ENCODE measurements around the gene VENTX.
A peak's percentile ranks its signal among the peaks of the same experiment; 100 is the strongest.

The VENTX gene

DNA sequence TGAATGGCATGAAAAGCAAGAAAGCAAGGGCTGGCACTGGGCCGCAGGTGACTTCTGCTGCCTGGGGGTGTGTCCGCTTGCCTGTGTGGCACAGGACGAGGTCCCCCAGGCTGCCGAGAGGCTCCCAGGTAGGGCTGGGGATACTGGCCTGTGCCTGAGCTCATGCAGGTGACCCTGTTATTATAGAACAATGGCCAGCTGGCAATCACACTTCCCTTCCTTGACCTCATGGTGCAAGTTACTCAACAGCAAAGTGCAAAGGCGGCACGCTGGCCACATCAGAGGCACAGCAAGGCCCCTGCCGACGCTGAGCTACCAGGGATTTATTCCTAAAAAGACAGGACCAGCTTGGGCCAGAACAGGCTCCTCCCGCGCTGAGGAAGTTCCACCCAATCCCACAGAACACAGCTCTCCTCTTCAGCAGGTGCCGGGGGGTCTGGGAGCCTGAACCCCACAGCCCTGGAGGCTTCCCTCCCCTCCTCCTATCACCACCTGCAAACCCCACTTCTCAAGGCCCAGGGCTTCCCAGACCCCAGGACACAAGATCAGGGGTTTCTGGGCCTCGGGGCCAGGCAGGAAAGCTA, 40.4 kb downstream of the VENTX start:
- in situ Hi-C loops (cut with MboI; ENCODE audit: low pct_unique_long_range_greater_than_20kb, low sequenced_read_pairs), result no loop called here
- DNase-seq, result no peak

DNA sequence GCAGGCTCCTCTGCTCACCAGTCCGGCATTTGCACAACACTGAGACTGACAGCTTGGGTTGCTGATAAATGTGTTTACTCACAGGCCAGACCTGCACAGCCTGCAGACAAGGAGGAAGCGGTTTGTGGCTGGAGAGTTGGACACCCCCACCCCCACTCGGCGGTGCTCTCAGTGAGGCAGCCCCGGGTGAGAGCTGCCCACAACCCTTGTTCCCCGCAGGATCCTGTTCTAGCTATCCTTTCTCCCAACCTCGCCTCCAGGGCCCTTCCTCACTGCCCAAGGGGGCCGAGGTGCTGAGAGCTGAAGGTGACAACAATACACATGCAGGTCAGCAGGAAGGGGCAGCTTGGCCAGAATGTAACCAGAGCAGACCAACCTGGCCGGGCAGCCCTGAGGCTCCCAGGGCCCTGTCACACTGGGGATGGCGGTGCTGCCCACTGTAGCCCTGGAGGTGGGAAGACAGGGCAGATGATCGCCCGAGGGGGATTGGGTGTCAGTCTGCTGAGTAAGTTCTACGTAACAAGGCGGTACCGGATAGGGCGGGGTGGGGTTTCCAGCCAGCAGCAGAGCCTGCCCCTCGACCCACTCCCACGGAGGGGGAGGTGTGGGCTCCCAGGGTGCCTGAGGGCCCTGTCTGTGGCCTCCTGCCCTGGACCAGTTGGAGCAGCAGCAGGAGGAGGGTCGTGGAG, 41.1 kb downstream of the VENTX start:
- in situ Hi-C loops (cut with MboI; ENCODE audit: low pct_unique_long_range_greater_than_20kb, low sequenced_read_pairs), result no loop called here
- peak; percentile 92 for DNase-seq

DNA sequence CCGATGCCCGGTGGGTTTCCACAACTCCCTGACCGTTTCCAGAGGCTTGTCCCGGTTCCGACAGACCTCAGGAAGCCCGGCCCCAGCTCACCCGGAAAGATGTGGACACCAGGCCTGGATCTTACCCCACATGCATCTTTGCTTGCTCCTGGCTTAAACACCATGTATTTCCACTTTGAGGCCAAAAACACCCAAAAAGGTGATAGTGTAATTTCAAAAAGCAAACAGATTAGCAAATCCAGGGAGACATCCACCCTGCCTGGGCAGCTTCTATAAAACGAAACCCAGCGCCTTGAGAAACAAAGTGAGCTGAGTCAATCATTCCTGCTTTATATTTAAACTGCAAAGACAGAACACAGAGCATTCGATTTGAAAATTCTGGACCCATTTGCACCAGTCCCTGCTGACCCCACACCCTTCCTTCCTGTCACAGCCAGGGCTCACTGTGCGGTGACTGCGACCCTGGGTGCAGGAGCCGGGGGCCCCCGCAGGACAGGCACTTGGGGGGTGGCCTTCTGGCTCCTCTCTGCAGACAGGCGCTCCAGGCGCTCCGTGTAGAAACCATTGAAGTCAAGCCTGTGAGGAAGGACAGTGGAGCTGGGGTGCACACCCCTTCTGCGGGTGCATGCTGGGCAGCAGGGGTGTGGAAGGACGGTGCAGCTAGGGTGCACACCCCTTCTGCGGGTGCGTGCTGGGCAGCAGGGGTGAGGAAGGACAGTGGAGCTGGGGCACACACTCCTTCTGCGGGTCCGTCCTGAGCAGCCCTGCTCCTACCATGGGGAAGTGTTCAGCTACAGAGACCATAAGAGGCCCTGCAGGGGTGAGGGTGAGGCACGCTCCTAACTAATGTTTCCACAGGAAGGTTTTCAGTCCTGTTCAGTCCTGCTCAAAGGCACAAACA, 41.9 kb downstream of the VENTX start:
- in situ Hi-C loops (cut with MboI; ENCODE audit: low pct_unique_long_range_greater_than_20kb, low sequenced_read_pairs), result no loop called here
- DNase-seq, result peak; percentile 60

DNA sequence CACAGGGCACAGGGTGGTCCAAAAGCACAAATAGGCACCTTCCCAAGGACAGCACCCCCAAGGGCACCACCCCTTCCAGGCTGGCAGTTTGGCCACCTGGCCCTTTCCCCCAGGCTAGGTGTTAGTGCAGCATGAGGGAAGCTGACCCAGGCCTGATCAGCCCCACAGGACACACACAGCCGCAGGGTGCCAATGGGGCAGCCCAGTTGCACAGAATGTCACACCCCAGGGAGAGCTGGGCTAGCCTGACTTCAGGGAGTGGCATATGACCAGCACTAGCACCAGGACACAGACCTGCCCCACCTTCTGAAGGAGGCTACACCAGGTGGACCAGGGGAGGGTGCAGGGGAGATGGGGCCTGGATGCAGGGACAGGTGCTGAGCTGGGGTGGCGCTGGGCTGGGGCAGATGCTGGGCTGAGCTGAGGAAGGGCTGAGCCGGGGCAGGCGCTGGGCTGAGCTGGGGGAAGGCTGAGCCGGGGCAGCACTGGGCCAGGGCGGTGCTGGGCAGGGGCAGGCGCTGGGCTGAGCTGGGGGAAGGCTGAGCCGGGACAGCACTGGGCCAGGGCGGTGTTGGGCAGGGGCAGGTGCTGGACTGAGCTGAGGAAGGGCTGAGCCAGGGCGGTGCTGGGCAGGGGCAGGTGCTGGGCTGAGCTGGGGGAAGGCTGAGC, 42.9 kb downstream of the VENTX start:
- in situ Hi-C loops (cut with MboI; ENCODE audit: low pct_unique_long_range_greater_than_20kb, low sequenced_read_pairs), result no loop called here
- DNase-seq, result no peak

- in situ Hi-C loops (cut with MboI; ENCODE audit: low pct_unique_long_range_greater_than_20kb, low sequenced_read_pairs), result no loop called here
- no peak for DNase-seq
These were observed 43.4 kb downstream of the VENTX start for GRCh38 chr10:133281084-133281483.

- in situ Hi-C loops (cut with MboI; ENCODE audit: low pct_unique_long_range_greater_than_20kb, low sequenced_read_pairs), result no loop called here
- DNase-seq, result no peak
These were observed 44.1 kb downstream of the VENTX start for GRCh38 chr10:133281628-133282372.

DNA sequence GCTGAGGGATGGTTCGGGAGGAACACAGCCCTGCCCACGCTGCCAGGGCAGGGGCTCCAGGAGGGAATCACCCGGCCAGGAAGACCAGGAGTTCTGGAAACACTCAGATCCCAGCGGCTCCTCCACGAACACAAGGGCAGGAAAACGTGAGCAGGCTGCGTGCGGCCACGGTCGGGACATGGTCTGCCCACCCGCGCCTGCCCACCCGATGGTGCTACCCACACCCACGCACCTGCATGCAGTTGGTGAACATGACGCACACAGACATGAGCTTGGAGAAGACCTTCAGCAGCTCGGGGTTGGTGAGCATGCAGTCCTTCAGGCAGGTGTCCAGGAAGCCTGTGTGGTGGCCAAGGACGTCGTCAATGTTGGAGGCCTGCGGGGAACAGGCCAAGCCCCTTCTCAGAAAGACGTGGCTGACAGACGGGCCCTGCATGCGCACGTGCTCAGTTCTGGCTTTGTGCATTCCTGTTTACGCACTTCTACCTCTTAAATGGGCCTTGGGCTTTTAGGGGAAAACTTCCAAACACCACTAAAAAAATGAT, 45.3 kb downstream of the VENTX start:
- DNase-seq, result no peak
- in situ Hi-C loops (cut with MboI; ENCODE audit: low pct_unique_long_range_greater_than_20kb, low sequenced_read_pairs), result no loop called here

DNA sequence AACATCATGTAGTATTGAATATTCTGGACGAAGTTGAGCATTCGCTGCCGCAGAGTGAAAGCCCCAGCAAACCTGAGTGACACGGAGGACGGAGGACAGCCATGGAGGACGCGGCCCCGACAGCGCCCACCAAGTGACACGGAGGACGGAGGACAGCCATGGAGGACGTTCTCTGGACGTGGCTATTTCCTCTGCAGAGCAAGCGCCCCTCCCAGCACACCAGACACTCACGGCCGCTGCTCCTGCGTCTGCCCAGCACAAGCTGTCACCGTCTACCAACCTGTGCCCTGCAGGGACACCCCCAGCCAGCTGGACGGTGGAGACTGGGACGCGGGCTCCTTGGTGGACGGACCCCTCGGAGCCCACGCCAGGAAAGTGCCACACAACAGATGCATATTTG, 46.3 kb downstream of the VENTX start:
- no peak for DNase-seq
- in situ Hi-C loops (cut with MboI; ENCODE audit: low pct_unique_long_range_greater_than_20kb, low sequenced_read_pairs), result no loop called here

DNA sequence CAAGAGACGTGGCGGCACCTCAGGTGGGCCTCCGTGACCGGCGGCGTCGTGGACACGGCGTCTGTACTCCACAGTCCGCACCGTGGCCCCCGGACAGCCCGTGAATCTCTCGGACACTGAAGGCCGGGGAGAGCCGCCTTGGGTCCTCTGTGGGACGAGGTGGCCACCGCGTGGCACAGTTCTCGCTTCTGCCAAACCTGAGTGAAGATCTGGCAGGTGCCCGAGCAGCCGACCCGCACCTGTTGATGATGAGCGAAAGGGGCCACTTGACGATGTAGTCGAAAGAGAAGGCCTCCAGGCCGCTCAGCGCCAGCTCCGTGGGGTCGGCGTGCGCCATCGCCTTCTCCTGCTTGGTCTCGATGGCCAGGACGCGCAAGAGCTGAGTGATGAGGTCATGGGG, 47.6 kb downstream of the VENTX start:
- DNase-seq, result no peak
- in situ Hi-C loops (cut with MboI; ENCODE audit: low pct_unique_long_range_greater_than_20kb, low sequenced_read_pairs), result no loop called here

GRCh38 chr10:133286366-133286765, 48.7 kb downstream of the VENTX start:
- no peak for DNase-seq
- in situ Hi-C loops (cut with MboI; ENCODE audit: low pct_unique_long_range_greater_than_20kb, low sequenced_read_pairs), result no loop called here

GRCh38 chr10:133287832-133288500, 50.3 kb downstream of the VENTX start:
- no peak for DNase-seq
- in situ Hi-C loops (cut with MboI; ENCODE audit: low pct_unique_long_range_greater_than_20kb, low sequenced_read_pairs), result no loop called here

- no peak for DNase-seq
- in situ Hi-C loops (cut with MboI; ENCODE audit: low pct_unique_long_range_greater_than_20kb, low sequenced_read_pairs), result no loop called here
These were observed 52.1 kb downstream of the VENTX start for GRCh38 chr10:133289761-133290160.
